ENCODE data around the gene SLC35B4. TPM values are rescaled to one million over a fixed set of nuclear protein-coding genes. Genes with fewer than 3 reads are reported as not detected.

The SLC35B4 gene
- polyA plus RNA-seq, 1 experiment = 25.1 TPM

GRCh38 chr7:134262322-134262721 is 54.4 kb downstream of the SLC35B4 start:
- DNase-seq (ENCODE audit: low read depth) = no peak
- H3K4me3 ChIP-seq (ENCODE audit: low read depth, low read length) = no peak overlapping the region
- H3K36me3 ChIP-seq (ENCODE audit: control insufficient read depth, insufficient read depth, low read length) = no peaks in the 10 kb centered on the region
- ChIA-PET POLR2A (no interaction called here), CTCF (no interaction called here)
- H3K27me3 ChIP-seq (ENCODE audit: control insufficient read depth, insufficient read depth, low read length) = peaks cover 1% of the 10 kb centered on the region; the same call in 1 of the 2 replicates
- TF ChIP-seq CTCF (IDR thresholded peaks at IDR 0.05; ENCODE audit: insufficient read depth, low read depth, low read length) = no peak

DNA sequence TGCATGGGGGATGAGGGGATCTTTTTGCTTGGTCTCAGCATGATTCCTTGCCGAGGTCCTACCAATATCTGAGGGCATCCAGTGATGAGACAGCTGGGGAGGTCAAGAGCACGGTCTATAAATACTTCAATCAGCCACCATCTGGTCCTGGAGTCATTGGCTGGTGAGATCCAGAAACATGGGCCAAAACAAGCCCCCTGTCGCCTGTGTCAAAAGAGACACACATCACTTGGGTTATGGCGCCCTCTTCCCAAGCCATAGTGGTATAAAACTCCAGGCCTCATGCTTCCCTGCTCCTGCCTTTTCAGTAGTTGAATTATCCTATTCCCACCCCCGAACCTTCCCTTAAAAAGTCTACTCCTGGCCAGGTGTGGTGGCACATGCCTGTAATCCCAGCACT is 60.9 kb downstream of the SLC35B4 start:
- no peak for TF ChIP-seq CTCF (IDR thresholded peaks at IDR 0.05; ENCODE audit: insufficient read depth, low read depth, low read length)
- ChIA-PET CTCF (interaction anchor here (0.7 to 1.9 kb wide), 2 partner anchors 110 to 115 kb away, joined by 3 to 4 read pairs; no protein-coding TSS in a partner anchor), POLR2A (no interaction called here)
- no peak for DNase-seq (ENCODE audit: low read depth)
- Histone ChIP-seq H3K36me3 (ENCODE audit: control insufficient read depth, insufficient read depth, low read length) (no peaks in the 10 kb centered on the region), H3K4me3 (ENCODE audit: low read depth, low read length) (no peak overlapping the region), H3K27me3 (ENCODE audit: control insufficient read depth, insufficient read depth, low read length) (peaks cover 1% of the 10 kb centered on the region; the same call in 1 of the 2 replicates)

- DNase-seq (ENCODE audit: low read depth) = no peak
- Histone ChIP-seq H3K36me3 (ENCODE audit: control insufficient read depth, insufficient read depth, low read length) (no peaks in the 10 kb centered on the region), H3K4me3 (ENCODE audit: low read depth, low read length) (no peak overlapping the region), H3K27me3 (ENCODE audit: control insufficient read depth, insufficient read depth, low read length) (no peaks in the 10 kb centered on the region)
- ChIA-PET POLR2A (no interaction called here), CTCF (interaction anchor here (1.9 kb wide), 1 partner anchor 113 kb away, joined by 4 read pairs; no protein-coding TSS in a partner anchor)
- no peak for TF ChIP-seq CTCF (IDR thresholded peaks at IDR 0.05; ENCODE audit: insufficient read depth, low read depth, low read length)
Observed at GRCh38 chr7:134254311-134254710, 62.4 kb downstream of the SLC35B4 start.

- TF ChIP-seq CTCF (IDR thresholded peaks at IDR 0.05; ENCODE audit: insufficient read depth, low read depth, low read length) = no peak
- Histone ChIP-seq H3K27me3 (ENCODE audit: control insufficient read depth, insufficient read depth, low read length) (no peaks in the 10 kb centered on the region), H3K4me3 (ENCODE audit: low read depth, low read length) (no peak overlapping the region), H3K36me3 (ENCODE audit: control insufficient read depth, insufficient read depth, low read length) (no peaks in the 10 kb centered on the region)
- DNase-seq (ENCODE audit: low read depth) = no peak
- POLR2A ChIA-PET = no interaction called here
- CTCF ChIA-PET = no interaction called here
Observed at GRCh38 chr7:134248196-134248595, 68.5 kb downstream of the SLC35B4 start.

GRCh38 chr7:134246761-134247160 is 70.0 kb downstream of the SLC35B4 start:
- Histone ChIP-seq H3K36me3 (ENCODE audit: control insufficient read depth, insufficient read depth, low read length) (no peaks in the 10 kb centered on the region), H3K4me3 (ENCODE audit: low read depth, low read length) (no peak overlapping the region), H3K27me3 (ENCODE audit: control insufficient read depth, insufficient read depth, low read length) (no peaks in the 10 kb centered on the region)
- no peak for TF ChIP-seq CTCF (IDR thresholded peaks at IDR 0.05; ENCODE audit: insufficient read depth, low read depth, low read length)
- POLR2A ChIA-PET = no interaction called here
- no peak for DNase-seq (ENCODE audit: low read depth)
- CTCF ChIA-PET = no interaction called here
